Cardiac muscle cell (in vitro differentiated cells and primary cell): ENCODE measurements around the gene EDRF1. TPM values are rescaled to one million over a fixed set of nuclear protein-coding genes. Genes with fewer than 3 reads are reported as not detected.

Experiments
- DNase-seq, 2 donors: peaks; one replicate each; pipeline versions ENCODE4 v3.0.0 to v3.0.0-alpha.2; 2010 to 2017; ENCODE audit warnings: low read depth in 1 of 2, low spot score in 1 of 2
- H3K27ac ChIP-seq: fragments of 200-600 bp; sonication (generic); 2 replicates; pipeline ENCODE4 v1.5.1; 2016
- H3K27me3 ChIP-seq: fragments of 200-600 bp; sonication (generic); 2 replicates; pipeline ENCODE4 v1.6.0; 2016; ENCODE audit warnings: control low read depth
- H3K36me3 ChIP-seq: fragments of 200-600 bp; sonication (generic); 2 replicates; pipeline ENCODE4 v1.5.1; 2016; ENCODE audit warnings: control low read depth
- H3K4me1 ChIP-seq: fragments of 200-600 bp; sonication (generic); 2 replicates; pipeline ENCODE4 v1.8.1; 2017; ENCODE audit warnings: low read depth, mild to moderate bottlenecking, mixed run types
- H3K4me3 ChIP-seq: fragments of 200-600 bp; sonication (generic); 2 replicates; pipeline ENCODE4 v1.5.1; 2016; ENCODE audit warnings: mild to moderate bottlenecking
- H3K9me3 ChIP-seq: fragments of 200-600 bp; sonication (generic); 2 replicates; pipeline ENCODE4 v1.5.1; 2017; ENCODE audit warnings: low read depth, mild to moderate bottlenecking, control low read depth
- CTCF ChIP-seq: IDR thresholded peaks from 2 replicates; pipeline ENCODE4 v1.5.1; 2012; ENCODE audit warnings: low read depth, mild to moderate bottlenecking, low read length
- polyA plus RNA-seq: library from polyadenylated mRNA; unstranded; fragments of >200 nt; fragmentation: Nextera tagmentation; extraction: Ambion mirVana; gene quantifications from 2 replicates; pipeline ENCODE4 v1.2.1, GENCODE V29; 2016
- total RNA-seq: library from RNA; depleted of rRNA; stranded (reverse); fragments of >200 nt; gene quantifications from 2 replicates; pipeline ENCODE4 v1.2.3, GENCODE V29; 2016

Gene EDRF1
- total and polyA plus RNA-seq, 2 experiments from 2014 or later, result 10.4 to 23.8 TPM

- DNase-seq, result no peak
- no peak for TF ChIP-seq CTCF
- no peaks in the 10 kb centered on the region for H3K4me1 ChIP-seq
- no peaks in the 10 kb centered on the region for H3K9me3 ChIP-seq
- H3K4me3 ChIP-seq, result no peak overlapping the region
- H3K27ac ChIP-seq, result no peak overlapping the region
- H3K27me3 ChIP-seq, result no peaks in the 10 kb centered on the region
- peaks cover 14% of the 10 kb centered on the region for H3K36me3 ChIP-seq
Measured at GRCh38 chr10:125808047-125808446, 88.5 kb downstream of the EDRF1 start.

GRCh38 chr10:125811251-125811650 lies 91.7 kb downstream of the EDRF1 start:
- H3K27me3 ChIP-seq, result no peaks in the 10 kb centered on the region
- peaks cover 17% of the 10 kb centered on the region for H3K36me3 ChIP-seq
- H3K27ac ChIP-seq, result no peak overlapping the region
- DNase-seq, result no peak
- H3K4me1 ChIP-seq, result no peaks in the 10 kb centered on the region
- no peak overlapping the region for H3K4me3 ChIP-seq
- no peaks in the 10 kb centered on the region for H3K9me3 ChIP-seq
- TF ChIP-seq CTCF, result no peak

GRCh38 chr10:125812128-125812750 lies 92.7 kb downstream of the EDRF1 start:
- Histone ChIP-seq H3K9me3 (no peaks in the 10 kb centered on the region), H3K4me1 (peaks cover 5% of the 10 kb centered on the region), H3K4me3 (no peak overlapping the region), H3K27ac (no peak overlapping the region), H3K27me3 (no peaks in the 10 kb centered on the region), H3K36me3 (peaks cover 17% of the 10 kb centered on the region)
- peak in 1 of 2 donors; percentile 42 for DNase-seq
- TF ChIP-seq CTCF, result no peak

Other genes starting within 250 kb of the EDRF1 start
- gene TEX36, start 36.5 kb upstream of the EDRF1 start, total RNA-seq, result not detected in 2 replicates
- not detected in 2 replicates for gene TEX36, start 36.5 kb upstream of the EDRF1 start, polyA plus RNA-seq
- 0.32 TPM in 1 of 2 replicates, not detected in the other for gene MMP21, start 56.1 kb downstream of the EDRF1 start, total RNA-seq
- not detected in 2 replicates for gene MMP21, start 56.1 kb downstream of the EDRF1 start, polyA plus RNA-seq
- 88.4 and 121 TPM in 2 replicates for gene UROS, start 103.5 kb downstream of the EDRF1 start, total RNA-seq
- 160 and 211 TPM in 2 replicates for gene UROS, start 103.5 kb downstream of the EDRF1 start, polyA plus RNA-seq
- 34.2 and 44.6 TPM in 2 replicates for gene BCCIP, start 103.8 kb downstream of the EDRF1 start, total RNA-seq
- 80.2 and 93.9 TPM in 2 replicates for gene BCCIP, start 103.8 kb downstream of the EDRF1 start, polyA plus RNA-seq
- 62.5 and 66.7 TPM in 2 replicates for gene DHX32, start 161.6 kb downstream of the EDRF1 start, total RNA-seq
- gene DHX32, start 161.6 kb downstream of the EDRF1 start, polyA plus RNA-seq, result 48.8 and 61.0 TPM in 2 replicates
- 7.5 and 19.2 TPM in 2 replicates for gene FANK1, start 176.9 kb downstream of the EDRF1 start, total RNA-seq
- gene FANK1, start 176.9 kb downstream of the EDRF1 start, polyA plus RNA-seq, result 11.4 and 11.5 TPM in 2 replicates